H1 (cell line): ENCODE data around the gene MSI1. TPM values are rescaled to one million over a fixed set of nuclear protein-coding genes. Genes with fewer than 3 reads are reported as not detected.

Source experiments
- EGR1 ChIP-seq: IDR thresholded peaks from 2 replicates; pipeline ENCODE4 v1.6.1; 2011; ENCODE audit warnings: low read depth, low read length, borderline replicate concordance
- MAFK ChIP-seq: IDR thresholded peaks from 2 replicates; pipeline ENCODE4 v1.6.1; 2012; ENCODE audit warnings: low read depth, mild to moderate bottlenecking, improper control_type of control experiment, low read length
- MAX ChIP-seq: IDR thresholded peaks from 2 replicates; pipeline ENCODE4 v1.6.1; 2012; ENCODE audit warnings: inconsistent platforms
- RAD21 ChIP-seq, 2 experiments: IDR thresholded peaks in 1 of 2; conservative IDR thresholded peaks in 1 of 2; 2 replicates each; pipeline ENCODE4 v1.6.1; 2011; ENCODE audit warnings: low read depth in 2 of 2, low read length in 2 of 2, improper control_type of control experiment in 1 of 2, inconsistent platforms in 1 of 2, mild to moderate bottlenecking in 1 of 2, moderate library complexity in 1 of 2
- RXRA ChIP-seq: IDR thresholded peaks from 2 replicates; pipeline ENCODE4 v1.6.1; 2011; ENCODE audit warnings: low read depth, mild to moderate bottlenecking, low read length, moderate library complexity; ENCODE audit not compliant: insufficient read depth
- SRF ChIP-seq: IDR thresholded peaks from 2 replicates; pipeline ENCODE4 v1.6.1; 2011; ENCODE audit warnings: mild to moderate bottlenecking, low read depth, low read length, moderate library complexity
- TEAD4 ChIP-seq: IDR thresholded peaks from 2 replicates; pipeline ENCODE4 v1.6.1; 2012; ENCODE audit warnings: low read depth, low read length, inconsistent platforms, mixed read lengths
- polyA plus RNA-seq, 7 experiments: library from polyadenylated mRNA; depleted of rRNA in 3 of 7; stranded (reverse) in 5 of 7; unstranded in 2 of 7; fragments of >200 nt in 5 of 7; fragments of 200-250 nt in 2 of 7; gene quantifications; 1 replicate in 5 of 7; 2 replicates in 1 of 7; 4 replicates in 1 of 7; pipeline versions ENCODE4 v1.2.1 to v1.2.3, GENCODE V29; 2011 to 2013; ENCODE audit warnings: missing spikeins in 2 of 7, mixed read lengths in 2 of 7
- total RNA-seq: library from RNA; stranded (reverse); fragmentation: NEBNext Ultra II Directional; extraction: Animal tissue kit (Norgen Biotek cat#: 25700); gene quantifications from 2 replicates; pipeline ENCODE4 v1.2.1, GENCODE V29; 2021

MSI1 gene
- total and polyA plus RNA-seq, 2 of the 8 experiments (the other 6 are each of a cell fraction or from before 2014, with no cell fraction given) = 13.5 to 51.9 TPM

DNA sequence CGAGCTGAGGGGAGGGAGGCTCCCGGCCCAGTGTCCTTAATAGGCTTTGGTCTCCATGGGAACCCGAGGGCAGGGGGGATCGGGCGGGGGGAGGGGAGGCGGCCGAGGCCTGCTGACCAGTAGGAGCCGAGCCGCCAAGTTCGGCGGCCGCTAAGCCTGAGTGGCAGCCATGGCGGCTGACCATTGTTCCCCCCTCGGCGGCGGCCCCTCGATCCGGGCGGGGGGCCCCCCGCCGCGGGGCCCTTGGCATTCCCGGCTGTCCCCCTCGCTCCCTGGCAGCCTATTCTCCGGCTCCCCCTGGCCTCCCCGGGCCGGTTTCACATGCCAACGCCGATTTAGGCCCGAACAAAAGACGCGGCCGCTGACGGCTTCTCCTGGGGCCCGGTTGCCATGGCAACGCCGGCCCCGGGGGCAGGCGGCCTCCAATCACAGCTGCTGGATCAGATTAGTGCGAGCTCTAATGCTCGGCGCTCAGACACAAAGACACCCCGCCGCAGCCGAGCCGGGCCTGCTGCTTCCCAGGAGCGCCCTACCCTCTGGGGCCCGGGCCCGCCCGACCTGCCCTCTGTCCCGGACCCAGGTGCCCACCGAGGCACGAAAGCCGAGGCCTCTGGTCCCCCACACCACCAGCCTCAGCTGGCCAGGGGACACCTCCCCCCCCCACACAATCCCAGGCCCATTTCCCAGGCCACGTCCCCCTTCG is 7.3 kb downstream of the MSI1 start (continued):
- TF ChIP-seq TEAD4 = peak; percentile 64
- TF ChIP-seq EGR1 = no peak
- TF ChIP-seq RAD21 (IDR thresholded peaks at IDR 0.05 in 1 of 2, conservative IDR thresholded peaks at IDR 0.05 in 1 of 2; ENCODE audit: low read depth in 2 of 2, low read length in 2 of 2) = peak in 1 of 2 experiments; percentile 1; a peak in 2 of 4 replicates
- no peak for TF ChIP-seq SRF
- TF ChIP-seq RXRA = no peak
- TF ChIP-seq MAFK = no peak
- no peak; the same call in 1 of the 2 replicates for TF ChIP-seq MAX
